ENCODE data around the gene HES7.

HES7 gene

GRCh38 chr17:8159459-8160223, 35.7 kb upstream of the HES7 start:
- Mint-ChIP-seq H3K27ac (no peak overlapping the region), H3K4me1 (peaks cover 44 to 58% of the 10 kb centered on the region in 2 donors), H3K36me3 (peaks cover 13 to 28% of the 10 kb centered on the region in 2 donors), H3K27me3 (no peaks in the 10 kb centered on the region), H3K9me3 (no peaks in the 10 kb centered on the region), H3K4me3 (no peak overlapping the region)
- no peak for ATAC-seq (replicated peaks)
- DNase-seq, result no peak

GRCh38 chr17:8159032-8159400, 35.1 kb upstream of the HES7 start:
- Mint-ChIP-seq H3K4me3 (no peak overlapping the region), H3K27ac (peak overlapping the region; percentile 79), H3K27me3 (no peaks in the 10 kb centered on the region), H3K36me3 (peaks cover 13 to 28% of the 10 kb centered on the region in 2 donors), H3K4me1 (peaks cover 43 to 51% of the 10 kb centered on the region in 2 donors), H3K9me3 (no peaks in the 10 kb centered on the region)
- no peak for ATAC-seq (replicated peaks)
- DNase-seq, result no peak

GRCh38 chr17:8158267-8159031, 34.5 kb upstream of the HES7 start:
- DNase-seq (peak; percentile 80), ATAC-seq (replicated peaks) (peak; percentile 20 to 27)
- Mint-ChIP-seq H3K9me3 (no peaks in the 10 kb centered on the region), H3K27ac (peak overlapping the region; percentile 79), H3K4me1 (peaks cover 43 to 46% of the 10 kb centered on the region in 2 donors), H3K4me3 (peak overlapping the region; percentile 8 to 69), H3K27me3 (no peaks in the 10 kb centered on the region), H3K36me3 (peaks cover 15 to 30% of the 10 kb centered on the region in 2 donors)

GRCh38 chr17:8156246-8156992, 32.5 kb upstream of the HES7 start:
- no peak overlapping the region for H3K27ac Mint-ChIP-seq
- no peak overlapping the region for H3K4me3 Mint-ChIP-seq
- no peaks in the 10 kb centered on the region for H3K9me3 Mint-ChIP-seq
- DNase-seq (peak; percentile 100), ATAC-seq (replicated peaks) (peak; percentile 79 to 86)
- H3K27me3 Mint-ChIP-seq, result no peaks in the 10 kb centered on the region
- H3K4me1 Mint-ChIP-seq, result peaks cover 30 to 42% of the 10 kb centered on the region in 2 donors
- H3K36me3 Mint-ChIP-seq, result peaks cover 11 to 30% of the 10 kb centered on the region in 2 donors

GRCh38 chr17:8155996-8156245, 32.0 kb upstream of the HES7 start:
- Mint-ChIP-seq H3K9me3 (no peaks in the 10 kb centered on the region), H3K4me3 (no peak overlapping the region), H3K4me1 (peaks cover 25 to 39% of the 10 kb centered on the region in 2 donors), H3K27ac (no peak overlapping the region), H3K27me3 (no peaks in the 10 kb centered on the region), H3K36me3 (peaks cover 11 to 29% of the 10 kb centered on the region in 2 donors)
- peak in 1 of 2 donors; percentile 5 for ATAC-seq (replicated peaks)
- no peak for DNase-seq

- ATAC-seq (replicated peaks) (no peak), DNase-seq (no peak)
- H3K36me3 Mint-ChIP-seq, result peaks cover 11 to 24% of the 10 kb centered on the region in 2 donors
- no peak overlapping the region for H3K4me3 Mint-ChIP-seq
- no peaks in the 10 kb centered on the region for H3K9me3 Mint-ChIP-seq
- no peak overlapping the region for H3K27ac Mint-ChIP-seq
- H3K4me1 Mint-ChIP-seq, result peaks cover 20 to 39% of the 10 kb centered on the region in 2 donors
- H3K27me3 Mint-ChIP-seq, result no peaks in the 10 kb centered on the region
These were observed 31.5 kb upstream of the HES7 start for GRCh38 chr17:8155231-8155995.

- ATAC-seq (replicated peaks), result no peak
- no peaks in the 10 kb centered on the region for H3K9me3 Mint-ChIP-seq
- peaks cover 8 to 24% of the 10 kb centered on the region in 2 donors for H3K36me3 Mint-ChIP-seq
- H3K4me3 Mint-ChIP-seq, result peak overlapping the region in 1 of 2 donors; percentile 63
- peaks cover 13 to 39% of the 10 kb centered on the region in 2 donors for H3K4me1 Mint-ChIP-seq
- DNase-seq, result no peak
- no peak overlapping the region for H3K27ac Mint-ChIP-seq
- H3K27me3 Mint-ChIP-seq, result no peaks in the 10 kb centered on the region
These were observed 30.8 kb upstream of the HES7 start for GRCh38 chr17:8154608-8155155.

- ATAC-seq (replicated peaks) (no peak), DNase-seq (peak; percentile 77)
- Mint-ChIP-seq H3K4me3 (peak overlapping the region in 1 of 2 donors; percentile 73), H3K27me3 (no peaks in the 10 kb centered on the region), H3K36me3 (peaks cover 10 to 25% of the 10 kb centered on the region in 2 donors), H3K4me1 (peaks cover 9 to 39% of the 10 kb centered on the region in 2 donors), H3K27ac (peak overlapping the region; percentile 89), H3K9me3 (no peaks in the 10 kb centered on the region)
These were observed 30.2 kb upstream of the HES7 start for GRCh38 chr17:8153957-8154607.

- Mint-ChIP-seq H3K36me3 (peaks cover 9 to 24% of the 10 kb centered on the region in 2 donors), H3K4me1 (peaks cover 4 to 35% of the 10 kb centered on the region in 2 donors), H3K9me3 (no peaks in the 10 kb centered on the region), H3K4me3 (peak overlapping the region; percentile 71 to 74), H3K27me3 (no peaks in the 10 kb centered on the region), H3K27ac (peak overlapping the region; percentile 94)
- ATAC-seq (replicated peaks) (no peak), DNase-seq (peak; percentile 39)
These were observed 29.6 kb upstream of the HES7 start for GRCh38 chr17:8153525-8153956.

- Mint-ChIP-seq H3K36me3 (peaks cover 13 to 26% of the 10 kb centered on the region in 2 donors), H3K4me1 (peaks cover 0 to 33% of the 10 kb centered on the region in 2 donors), H3K27me3 (no peaks in the 10 kb centered on the region), H3K9me3 (no peaks in the 10 kb centered on the region), H3K27ac (peak overlapping the region; percentile 94), H3K4me3 (peak overlapping the region; percentile 71 to 74)
- ATAC-seq (replicated peaks) (no peak), DNase-seq (no peak)
These were observed 29.1 kb upstream of the HES7 start for GRCh38 chr17:8153031-8153451.

- Mint-ChIP-seq H3K27me3 (no peaks in the 10 kb centered on the region), H3K4me1 (peaks cover 0 to 33% of the 10 kb centered on the region in 2 donors), H3K36me3 (peaks cover 21 to 33% of the 10 kb centered on the region in 2 donors), H3K9me3 (no peaks in the 10 kb centered on the region), H3K4me3 (peak within 1 kb of the TSS; percentile 90 to 92), H3K27ac (peak within 1 kb of the TSS; percentile 94)
- ATAC-seq (replicated peaks) (peak; percentile 28 to 34), DNase-seq (peak; percentile 85)
These were observed 28.3 kb upstream of the HES7 start, which contains the start of gene PER1 for GRCh38 chr17:8152112-8152775. Gene PER1 (minus strand): TSS chr17:8152404. CDS start chr17:8150706, 1,698 bp downstream.

- H3K4me1 Mint-ChIP-seq, result peaks cover 4 to 33% of the 10 kb centered on the region in 2 donors
- H3K9me3 Mint-ChIP-seq, result no peaks in the 10 kb centered on the region
- no peaks in the 10 kb centered on the region for H3K27me3 Mint-ChIP-seq
- H3K4me3 Mint-ChIP-seq, result peak overlapping the region; percentile 90 to 92
- peak overlapping the region; percentile 94 for H3K27ac Mint-ChIP-seq
- ATAC-seq (replicated peaks) (no peak), DNase-seq (no peak)
- peaks cover 25 to 38% of the 10 kb centered on the region in 2 donors for H3K36me3 Mint-ChIP-seq
These were observed 27.8 kb upstream of the HES7 start for GRCh38 chr17:8151641-8152111.
